HG03442 (cell line): ENCODE measurements around the gene MYO3A.

Experiments
- ATAC-seq: cut with Tn5 transposase; IDR thresholded peaks from one replicate; pipeline ENCODE4 v1.9.1; 2021; ENCODE audit warnings: mild to moderate bottlenecking, moderate library complexity; ENCODE audit not compliant: unreplicated experiment

MYO3A gene, protein sequence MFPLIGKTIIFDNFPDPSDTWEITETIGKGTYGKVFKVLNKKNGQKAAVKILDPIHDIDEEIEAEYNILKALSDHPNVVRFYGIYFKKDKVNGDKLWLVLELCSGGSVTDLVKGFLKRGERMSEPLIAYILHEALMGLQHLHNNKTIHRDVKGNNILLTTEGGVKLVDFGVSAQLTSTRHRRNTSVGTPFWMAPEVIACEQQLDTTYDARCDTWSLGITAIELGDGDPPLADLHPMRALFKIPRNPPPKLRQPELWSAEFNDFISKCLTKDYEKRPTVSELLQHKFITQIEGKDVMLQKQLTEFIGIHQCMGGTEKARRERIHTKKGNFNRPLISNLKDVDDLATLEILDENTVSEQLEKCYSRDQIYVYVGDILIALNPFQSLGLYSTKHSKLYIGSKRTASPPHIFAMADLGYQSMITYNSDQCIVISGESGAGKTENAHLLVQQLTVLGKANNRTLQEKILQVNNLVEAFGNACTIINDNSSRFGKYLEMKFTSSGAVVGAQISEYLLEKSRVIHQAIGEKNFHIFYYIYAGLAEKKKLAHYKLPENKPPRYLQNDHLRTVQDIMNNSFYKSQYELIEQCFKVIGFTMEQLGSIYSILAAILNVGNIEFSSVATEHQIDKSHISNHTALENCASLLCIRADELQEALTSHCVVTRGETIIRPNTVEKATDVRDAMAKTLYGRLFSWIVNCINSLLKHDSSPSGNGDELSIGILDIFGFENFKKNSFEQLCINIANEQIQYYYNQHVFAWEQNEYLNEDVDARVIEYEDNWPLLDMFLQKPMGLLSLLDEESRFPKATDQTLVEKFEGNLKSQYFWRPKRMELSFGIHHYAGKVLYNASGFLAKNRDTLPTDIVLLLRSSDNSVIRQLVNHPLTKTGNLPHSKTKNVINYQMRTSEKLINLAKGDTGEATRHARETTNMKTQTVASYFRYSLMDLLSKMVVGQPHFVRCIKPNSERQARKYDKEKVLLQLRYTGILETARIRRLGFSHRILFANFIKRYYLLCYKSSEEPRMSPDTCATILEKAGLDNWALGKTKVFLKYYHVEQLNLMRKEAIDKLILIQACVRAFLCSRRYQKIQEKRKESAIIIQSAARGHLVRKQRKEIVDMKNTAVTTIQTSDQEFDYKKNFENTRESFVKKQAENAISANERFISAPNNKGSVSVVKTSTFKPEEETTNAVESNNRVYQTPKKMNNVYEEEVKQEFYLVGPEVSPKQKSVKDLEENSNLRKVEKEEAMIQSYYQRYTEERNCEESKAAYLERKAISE (N-terminal part only)

DNA sequence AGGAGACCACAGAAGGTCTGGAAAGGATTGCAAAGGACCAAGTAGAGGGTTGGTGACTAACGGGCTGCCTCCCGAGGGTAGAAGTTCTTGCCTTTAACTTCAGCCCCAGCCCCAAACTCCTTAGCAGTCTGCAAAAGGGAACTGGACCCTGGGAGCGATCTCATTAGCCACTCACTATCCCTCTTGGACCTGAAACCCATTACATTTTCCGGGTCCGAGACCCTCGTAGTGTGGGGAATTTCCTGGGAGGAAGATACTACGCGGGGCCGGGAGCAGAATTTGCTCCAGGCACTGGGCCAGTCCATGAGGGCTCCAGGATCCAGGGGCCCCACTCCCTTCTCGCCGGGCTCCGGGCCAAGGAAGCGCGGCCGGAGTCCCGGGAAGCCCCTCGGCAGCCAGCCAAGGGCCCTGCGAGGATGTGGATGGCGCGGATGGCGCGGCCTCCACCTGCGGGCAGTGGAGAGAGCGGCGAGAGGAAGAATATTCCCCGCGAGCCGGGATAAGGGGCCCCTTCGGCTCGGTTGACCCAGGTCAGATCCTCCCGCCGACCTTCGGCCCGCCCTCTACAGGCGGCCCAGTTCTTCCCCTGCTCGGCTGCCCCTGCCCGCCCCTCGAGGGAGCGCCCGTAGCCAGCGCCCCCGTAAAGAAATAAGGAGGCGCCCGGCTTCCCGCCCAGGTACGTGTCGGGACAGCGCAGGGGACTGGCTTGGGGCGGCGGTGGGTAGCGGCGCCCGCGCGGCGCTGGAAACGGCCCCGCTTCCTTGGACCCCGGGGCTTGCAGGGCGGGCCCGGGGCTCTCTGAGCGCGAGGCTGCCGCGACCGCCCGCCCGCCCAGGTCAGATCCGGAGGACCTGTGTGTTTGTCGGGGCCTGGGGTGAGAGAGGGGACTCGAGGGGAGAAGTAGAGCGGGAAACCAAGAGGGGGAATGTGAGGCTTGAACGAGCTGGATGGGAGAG, at the start of gene MYO3A:
Gene MYO3A, plus strand, starts transcription at position 577 of the 956 bp plus-strand sequence. CDS start 17,882 bp downstream, outside the sequence.
- no peak for ATAC-seq

DNA sequence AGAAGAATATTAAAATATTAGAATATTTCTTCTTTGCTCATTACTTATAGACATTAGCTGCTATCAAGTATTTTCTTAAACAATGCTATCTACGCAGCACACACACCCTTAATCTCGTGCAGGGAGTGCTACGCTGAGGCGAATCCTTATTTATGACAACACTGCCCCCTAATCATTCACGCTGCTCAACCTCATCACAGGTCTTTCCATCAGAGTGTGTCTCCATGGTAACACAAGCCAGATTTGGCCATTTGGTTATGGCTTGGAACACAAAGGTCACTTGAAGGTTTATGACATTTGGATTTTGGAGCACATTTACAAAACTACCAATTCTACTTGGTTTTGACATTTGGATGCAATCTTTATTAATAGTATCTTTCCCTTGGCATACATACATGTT, 45.4 kb upstream of the MYO3A start:
- ATAC-seq: no peak

DNA sequence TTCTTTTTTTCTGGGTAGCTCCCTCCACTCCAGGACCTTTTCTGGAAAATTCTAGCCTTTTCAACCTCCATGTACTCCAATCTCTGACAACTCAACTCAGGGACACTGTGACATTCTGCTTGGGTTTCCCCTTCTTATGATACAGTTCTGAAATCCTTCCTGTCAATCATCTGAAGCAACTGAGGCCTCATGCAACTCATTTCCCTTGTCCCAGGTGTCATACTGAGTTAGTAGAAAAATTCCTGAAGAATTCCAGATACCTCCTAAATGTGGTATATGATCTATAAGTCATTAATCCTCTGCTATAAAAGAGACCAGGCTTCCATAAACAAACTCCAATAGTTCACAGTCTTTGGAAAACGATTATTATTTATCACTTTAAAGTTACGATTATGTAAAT, 43.0 kb upstream of the MYO3A start:
- ATAC-seq: no peak

DNA sequence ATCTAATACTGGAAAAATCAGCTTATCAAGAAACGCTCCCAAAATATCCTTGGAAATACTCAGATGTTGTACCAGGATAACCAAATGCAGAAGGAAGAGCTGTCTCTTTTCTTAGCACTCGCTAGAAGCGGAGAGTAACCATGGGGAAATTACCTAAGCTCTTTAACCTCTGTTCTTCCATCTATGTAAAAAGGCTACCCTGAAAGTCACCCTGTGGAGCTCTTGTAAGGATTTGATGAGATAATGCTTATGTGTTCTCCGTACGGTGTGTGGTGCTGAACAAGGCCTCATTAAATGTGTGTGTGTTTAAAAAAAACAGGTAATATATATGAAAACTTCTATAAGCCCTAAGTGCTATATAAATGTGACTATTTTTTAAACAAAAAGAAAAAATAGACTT, 38.2 kb upstream of the MYO3A start:
- ATAC-seq: no peak

DNA sequence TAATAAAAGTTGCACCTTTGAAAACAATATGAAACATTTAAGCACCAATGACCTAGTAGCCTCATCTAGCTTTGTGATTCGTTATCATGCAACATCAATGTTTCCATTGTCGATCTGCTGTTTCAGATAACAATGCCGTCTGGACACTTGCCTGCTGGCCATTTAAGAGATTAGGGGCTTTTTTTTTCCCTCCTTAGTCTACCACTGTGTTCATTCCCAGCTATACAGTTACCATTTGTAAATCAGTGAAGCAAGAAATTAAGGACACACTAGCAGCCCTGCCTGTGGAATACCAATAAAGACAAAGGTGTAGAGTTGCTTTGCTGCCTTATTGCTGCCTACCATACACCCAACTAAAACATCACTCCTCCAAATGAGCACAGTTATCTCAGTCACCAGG, 37.6 kb upstream of the MYO3A start:
- no peak for ATAC-seq

DNA sequence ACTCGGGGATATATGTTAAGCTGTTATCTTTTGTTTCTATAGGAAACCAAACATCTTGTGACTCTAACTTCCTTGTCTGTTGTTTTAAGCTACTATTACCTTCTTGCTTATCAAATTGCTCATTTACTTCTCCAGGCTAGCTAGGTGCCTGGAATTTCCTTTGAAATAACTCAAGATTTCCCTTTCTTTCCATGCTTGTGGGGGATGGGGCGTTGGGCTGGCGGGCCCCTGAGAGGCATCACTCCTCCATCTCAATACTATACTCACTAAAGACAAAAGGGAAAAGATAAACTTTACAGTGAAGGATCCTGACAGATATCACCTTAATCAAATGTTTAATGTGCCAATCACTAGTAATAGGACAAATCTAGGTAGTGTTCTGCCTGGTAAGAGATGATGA, 34.7 kb upstream of the MYO3A start:
- ATAC-seq: no peak

DNA sequence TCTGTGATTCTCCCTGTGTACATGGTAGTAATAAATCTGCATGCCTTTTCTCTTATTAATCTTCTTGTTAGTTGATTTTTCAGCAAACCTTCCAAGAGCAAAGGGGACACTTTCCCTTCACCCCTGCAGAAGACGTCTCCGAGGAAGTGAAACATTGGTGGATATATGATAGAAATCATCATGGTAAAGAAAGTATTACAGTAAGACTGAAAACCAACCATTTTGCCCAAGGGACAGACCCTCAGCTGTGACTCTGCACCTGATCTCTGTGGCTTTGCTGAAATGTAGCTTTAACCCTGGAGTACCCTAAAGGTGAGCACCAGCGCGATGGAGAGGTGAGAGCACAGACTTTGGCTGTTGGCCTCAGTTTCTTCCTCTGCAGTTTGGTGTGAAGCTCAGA, 32.8 kb upstream of the MYO3A start:
- ATAC-seq: no peak

DNA sequence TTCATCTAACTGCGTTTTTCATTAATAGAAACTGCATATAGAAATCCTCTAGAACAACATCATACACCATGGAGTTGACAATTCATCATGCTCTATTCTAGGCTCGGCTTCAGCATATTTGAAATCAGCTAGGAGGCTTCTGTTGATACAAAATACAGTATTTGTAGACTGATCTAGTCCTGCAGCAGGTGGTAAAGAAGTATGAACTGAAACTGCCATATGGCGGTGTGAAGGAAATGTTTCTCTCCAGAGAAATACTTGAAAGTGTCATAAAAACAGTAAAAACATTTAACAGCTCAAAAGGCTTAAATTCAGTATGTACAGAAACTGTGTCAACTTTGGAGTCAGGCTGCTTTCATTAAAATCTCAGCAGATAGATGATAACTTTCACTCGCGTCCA, 32.0 kb upstream of the MYO3A start:
- no peak for ATAC-seq

DNA sequence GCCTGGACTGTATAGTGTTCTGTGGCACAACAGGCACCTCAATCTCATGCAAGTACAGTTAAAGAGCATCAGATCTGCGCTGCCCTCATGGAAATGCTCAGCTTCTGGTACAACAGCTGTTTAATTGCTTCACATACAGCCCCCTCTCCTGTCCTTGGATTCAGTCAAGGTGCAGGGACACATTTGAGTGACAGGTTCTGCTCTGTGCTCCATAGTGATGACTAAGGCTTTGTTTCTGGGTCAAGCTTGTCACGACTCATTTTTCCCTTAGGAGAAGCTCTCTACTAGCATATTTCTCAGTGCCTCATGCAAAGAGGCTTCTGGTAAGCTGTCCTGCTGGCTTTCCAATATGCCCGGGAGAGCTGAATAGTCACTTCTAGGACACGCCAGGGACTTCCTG, 26.8 kb upstream of the MYO3A start:
- no peak for ATAC-seq

DNA sequence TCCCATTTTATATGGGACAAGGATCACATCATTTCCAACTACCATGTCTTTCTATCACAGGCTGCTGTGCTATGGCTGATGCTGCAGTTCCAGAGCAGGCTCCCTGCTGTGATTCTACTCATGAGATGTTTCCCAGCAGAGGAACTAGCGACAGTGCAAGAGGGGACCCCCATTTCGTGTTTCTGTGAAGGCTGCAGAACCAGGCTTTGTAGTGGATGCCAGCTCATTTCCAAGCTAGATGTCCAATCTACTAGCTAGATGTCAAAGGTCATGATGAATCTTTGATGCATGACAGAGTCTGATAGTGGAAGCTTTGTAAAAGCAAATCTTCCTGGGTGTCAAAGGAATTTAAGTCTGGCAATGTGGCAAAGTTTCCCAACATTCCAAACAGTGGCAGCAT, 21.2 kb upstream of the MYO3A start:
- no peak for ATAC-seq

DNA sequence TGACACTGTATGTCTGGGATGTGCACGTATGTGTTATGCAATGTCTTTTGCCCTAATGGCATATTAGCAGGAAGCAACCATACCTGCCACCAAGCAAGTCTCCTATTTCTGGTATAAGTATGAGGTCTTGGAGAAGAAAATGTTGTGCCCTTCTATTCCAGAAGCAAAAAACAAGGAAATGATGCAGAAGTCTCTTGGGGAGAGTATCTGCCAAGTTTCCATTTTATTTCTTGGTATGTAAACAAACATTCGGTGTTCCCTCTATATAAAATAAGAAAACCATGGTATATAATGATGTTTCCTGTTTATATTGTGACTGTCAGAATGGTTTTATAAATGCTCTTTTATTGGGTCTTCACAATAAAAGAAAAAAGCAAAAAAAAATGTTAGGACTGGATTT, 19.3 kb upstream of the MYO3A start:
- no peak for ATAC-seq

DNA sequence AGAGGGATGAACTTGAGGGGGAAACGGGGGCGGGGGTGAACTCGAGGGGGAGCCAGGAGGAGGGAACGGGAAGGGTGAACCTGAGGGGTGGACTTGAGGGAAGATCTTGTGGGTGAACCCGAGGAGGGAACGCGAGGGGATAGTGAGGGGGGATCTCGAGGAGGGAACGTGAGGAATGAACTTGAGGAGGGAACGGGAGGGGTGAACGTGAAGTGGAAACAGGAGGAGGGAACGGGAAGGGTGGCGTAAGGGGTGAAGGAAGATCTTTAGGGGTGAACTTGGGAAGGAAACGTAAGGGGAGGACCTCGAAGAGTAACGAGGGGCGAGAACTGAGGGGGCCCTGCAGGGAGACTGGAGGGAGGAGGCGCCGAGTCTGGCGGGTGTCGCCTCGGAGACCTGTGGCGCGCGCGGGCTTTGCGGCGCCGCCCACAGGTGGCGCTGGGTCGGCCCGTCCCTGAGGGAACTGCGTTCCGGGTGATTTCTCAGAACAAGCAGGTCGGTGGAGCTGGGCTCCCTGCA, 651 bp downstream of the MYO3A start:
- peak; percentile 49 for ATAC-seq

DNA sequence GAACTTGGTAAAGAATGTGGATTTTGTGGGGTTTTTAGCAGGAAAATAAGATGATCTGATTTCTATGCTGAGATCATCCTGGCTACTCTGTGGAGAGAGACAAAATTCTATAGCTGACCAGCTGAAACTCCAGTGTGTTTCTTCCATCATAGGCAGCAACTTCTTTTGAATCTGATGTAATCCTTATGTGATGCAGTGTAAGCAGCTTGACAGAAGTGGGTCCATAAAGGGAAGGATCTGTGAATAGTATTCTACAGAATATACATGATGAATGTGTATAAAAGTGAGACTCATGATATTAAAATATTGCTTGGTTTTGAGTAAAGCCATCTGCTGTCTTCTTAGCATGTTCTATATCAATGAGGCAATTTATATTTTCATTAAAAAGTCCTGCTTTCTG, 4.4 kb downstream of the MYO3A start:
- no peak for ATAC-seq

DNA sequence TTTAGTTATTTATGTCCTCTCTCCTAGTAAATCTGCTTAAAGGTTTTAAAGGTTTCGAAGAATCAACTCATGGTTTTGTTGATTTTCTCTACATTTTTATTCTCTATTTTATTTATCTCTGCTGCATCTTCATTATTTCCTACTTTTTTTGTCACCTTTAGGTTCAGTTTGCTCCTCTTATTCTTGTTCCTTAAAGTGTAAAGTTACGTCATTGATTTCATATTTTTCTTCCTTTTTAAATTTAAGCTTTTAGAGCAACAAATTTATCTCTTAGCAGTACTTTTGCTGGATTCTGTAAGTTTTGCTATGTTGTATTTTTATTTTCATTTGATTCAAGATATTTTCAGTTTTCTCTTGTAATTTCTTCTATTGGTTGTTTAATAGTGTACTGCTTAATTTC, 10.7 kb downstream of the MYO3A start:
- no peak for ATAC-seq

DNA sequence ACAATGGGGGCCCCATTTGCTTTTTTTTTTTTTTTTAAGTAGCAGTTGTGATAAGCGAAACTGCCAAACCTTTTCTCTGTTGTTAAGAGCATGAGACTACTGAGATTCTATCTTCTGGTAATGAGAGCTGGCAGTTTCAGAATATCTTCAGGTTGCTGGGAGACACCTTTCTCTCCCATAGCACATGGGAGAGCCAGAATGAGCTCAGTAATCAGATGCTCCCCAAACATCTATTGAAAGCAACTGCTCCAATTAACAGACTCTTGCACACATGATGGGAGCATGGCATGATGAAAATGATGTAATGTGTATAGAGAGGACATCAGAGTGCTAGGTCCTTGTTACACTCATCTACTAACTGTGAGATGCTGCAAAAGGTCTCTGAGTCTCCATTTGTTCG, 18.8 kb downstream of the MYO3A start:
- ATAC-seq: no peak

DNA sequence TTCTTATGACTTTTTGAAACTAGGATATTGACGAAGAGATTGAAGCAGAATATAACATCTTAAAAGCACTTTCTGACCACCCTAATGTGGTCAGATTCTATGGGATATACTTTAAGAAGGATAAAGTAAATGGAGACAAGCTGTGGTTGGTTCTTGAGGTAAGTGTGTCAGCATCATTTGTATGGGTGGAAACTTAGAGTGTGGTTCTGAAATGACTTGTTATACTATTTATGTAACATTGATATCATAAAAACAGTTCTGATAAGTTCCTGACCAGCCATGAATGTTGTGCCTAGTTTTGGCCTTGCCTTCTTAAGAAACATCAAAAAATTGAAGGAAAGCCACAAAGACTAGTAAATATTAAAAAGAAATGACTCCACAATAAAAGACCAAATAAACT, 20.8 kb downstream of the MYO3A start:
- no peak for ATAC-seq

DNA sequence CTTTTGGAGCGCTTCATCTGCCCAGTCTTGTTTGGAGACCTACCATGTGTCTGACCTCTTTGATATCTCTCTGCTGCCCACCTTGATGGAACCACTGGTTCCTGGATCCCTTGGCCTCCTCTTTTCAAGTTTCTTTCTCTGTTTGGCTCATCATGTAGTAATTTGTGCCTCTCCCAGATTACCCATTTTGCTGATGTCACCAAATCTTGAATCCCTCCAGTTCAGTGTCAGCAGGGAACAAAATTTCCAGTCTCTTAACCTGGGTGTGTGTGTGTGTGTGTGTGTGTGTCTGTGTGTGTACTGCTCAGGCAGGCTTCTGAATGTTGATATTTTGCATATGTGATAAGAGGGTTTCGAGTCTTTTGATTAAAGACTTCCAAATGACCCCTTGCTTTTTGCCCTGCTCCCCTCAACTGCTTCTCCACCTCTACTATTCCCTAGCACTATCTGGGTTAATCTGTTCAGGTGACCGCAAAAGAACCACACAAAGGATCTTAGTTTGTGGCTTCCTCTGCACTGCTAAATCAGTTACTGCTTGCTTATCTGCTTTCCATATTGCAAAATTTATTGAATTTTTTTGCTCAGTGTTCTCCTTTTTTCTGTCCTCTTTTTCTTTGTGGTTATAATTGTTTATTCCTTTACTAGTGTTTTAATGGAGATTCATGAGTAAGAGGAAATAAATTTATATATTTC, 25.7 kb downstream of the MYO3A start:
- ATAC-seq: no peak

DNA sequence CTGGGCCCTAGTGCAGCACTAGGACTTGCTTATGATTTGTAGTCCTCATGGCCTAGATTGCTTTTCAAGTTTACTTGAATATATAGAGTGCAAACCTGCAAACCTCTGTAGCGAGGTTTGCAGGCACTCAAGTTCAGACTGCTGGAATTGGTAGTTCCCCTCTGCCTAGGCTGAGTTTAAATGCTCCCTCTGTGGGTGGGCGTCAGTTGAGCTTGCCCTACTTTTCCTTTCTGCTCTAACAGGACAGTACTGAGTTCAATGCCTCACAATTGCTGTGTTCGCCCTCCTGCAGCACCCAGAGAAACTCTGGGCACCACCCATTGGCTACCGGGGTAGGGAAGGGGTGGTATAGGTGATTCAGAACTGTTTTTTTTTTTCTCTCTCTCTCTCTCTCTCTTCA, 31.6 kb downstream of the MYO3A start:
- no peak for ATAC-seq

DNA sequence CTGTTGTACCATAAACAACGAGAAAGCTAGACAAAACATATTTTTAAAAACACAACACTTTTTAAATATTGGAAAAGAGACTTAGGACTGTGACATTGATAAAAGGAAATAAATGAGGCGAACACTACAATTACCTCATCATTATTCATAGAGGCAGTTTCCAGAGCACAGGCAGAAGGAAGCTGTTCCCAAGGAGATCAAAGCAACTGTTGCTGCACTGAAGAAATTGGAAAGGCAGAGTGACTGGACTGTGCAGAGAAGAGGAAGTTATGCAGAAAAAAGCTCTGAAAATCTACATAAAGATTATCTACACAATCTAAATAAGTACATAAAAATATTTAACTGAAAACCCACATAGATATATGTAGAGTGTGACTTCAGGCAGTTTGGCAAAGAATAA, 32.8 kb downstream of the MYO3A start:
- no peak for ATAC-seq
